Activated CD4-positive, alpha-beta T cell treated with anti-CD3 and anti-CD28 coated beads for 36 hours (primary cell): ENCODE data around the gene ZNF763. TPM values are rescaled to one million over a fixed set of nuclear protein-coding genes. Genes with fewer than 3 reads are reported as not detected.
"Not testable (repeated sequence)": the region's sequence is repeated elsewhere in the genome, so short reads cannot be mapped to it uniquely, and the experiment has no call there.

Experiments
- ATAC-seq: fragments of 200-7000 bp; cut with Tn5 transposase; one replicate; pipeline ENCODE4 v1.10.0; 2021; ENCODE audit warnings: mild to moderate bottlenecking, moderate library complexity
- CTCF ChIA-PET: fragments of 350-600 bp; sonication (Branson Sonifier 250); formaldehyde crosslinking; loops from one replicate; lab custom pipeline; 2021; ENCODE audit warnings: antibody characterized with exemption; lab: Charles Lee
- POLR2A ChIA-PET: fragments of 350-600 bp; sonication (Branson Sonifier 250); formaldehyde crosslinking; loops from one replicate; lab custom pipeline; 2021; ENCODE audit warnings: antibody characterized with exemption, inconsistent platforms; lab: Charles Lee
- DNase-seq: peaks from one replicate; pipeline ENCODE4 v3.0.0-alpha.2; 2020
- H3K27ac Mint-ChIP-seq: one replicate; pipeline ENCODE4 v1.8.0; 2021; ENCODE audit warnings: mixed read lengths
- H3K27me3 Mint-ChIP-seq: one replicate; pipeline ENCODE4 v1.8.0; 2021; ENCODE audit warnings: mixed read lengths
- H3K36me3 Mint-ChIP-seq: one replicate; pipeline ENCODE4 v1.8.0; 2021; ENCODE audit warnings: low read depth, mixed read lengths
- H3K4me1 Mint-ChIP-seq: one replicate; pipeline ENCODE4 v1.8.0; 2021; ENCODE audit warnings: mixed read lengths
- H3K4me3 Mint-ChIP-seq: one replicate; pipeline ENCODE4 v1.8.0; 2021; ENCODE audit warnings: mild to moderate bottlenecking, moderate library complexity, mixed read lengths
- H3K9me3 Mint-ChIP-seq: one replicate; pipeline ENCODE4 v1.8.0; 2021; ENCODE audit warnings: low read depth, mixed read lengths
- intact Hi-C, 2 experiments: fragments of 100-400 bp; cut with DNase I in 1 of 2; cut with micrococcal nuclease in 1 of 2; formaldehyde crosslinking; loops; one replicate each; pipeline versions ENCODE4 v1.14.2 to v1.15.1; 2022 to 2024; cut with DNase I, micrococcal nuclease
- total RNA-seq, 2 experiments: library from RNA; stranded (reverse); gene quantifications; one replicate each; pipeline ENCODE4 v1.2.3, GENCODE V29; 2021

The ZNF763 gene
- total RNA-seq, 2 experiments from 2014 or later: 1.1 to 1.2 TPM

- Mint-ChIP-seq H3K27me3 (no peaks in the 10 kb centered on the region), H3K4me1 (no peaks in the 10 kb centered on the region), H3K9me3 (peaks cover 56% of the 10 kb centered on the region), H3K36me3 (peaks cover 90% of the 10 kb centered on the region), H3K27ac (no peak overlapping the region), H3K4me3 (no peak overlapping the region)
- DNase-seq: no peak
- CTCF ChIA-PET: interaction anchor here (2.3 kb wide), 1 partner anchor 18 kb away, joined by 11 read pairs; the partner anchor contains the start of gene ZNF700
- intact Hi-C loops: loop anchor here in 1 of 2 experiments (10.0 kb wide), 2 partner anchors 157 to 583 kb away; no protein-coding TSS in a partner anchor
- no peak for ATAC-seq
- POLR2A ChIA-PET: no interaction called here
These were observed 22.6 kb upstream of the ZNF763 start for GRCh38 chr19:11942008-11942842.

- peaks cover 60% of the 10 kb centered on the region for H3K9me3 Mint-ChIP-seq
These were observed 22.1 kb upstream of the ZNF763 start for GRCh38 chr19:11942843-11943108.

GRCh38 chr19:11944656-11945055, 20.2 kb upstream of the ZNF763 start:
- Mint-ChIP-seq H3K4me1 (no peaks in the 10 kb centered on the region), H3K9me3 (peaks cover 67% of the 10 kb centered on the region), H3K4me3 (no peak overlapping the region), H3K27ac (no peak overlapping the region), H3K27me3 (no peaks in the 10 kb centered on the region), H3K36me3 (peaks cover 97% of the 10 kb centered on the region)
- POLR2A ChIA-PET: no interaction called here
- intact Hi-C loops: loop anchor here in 1 of 2 experiments (10.0 kb wide), 2 partner anchors 160 to 580 kb away; no protein-coding TSS in a partner anchor
- CTCF ChIA-PET: interaction anchor here (0.6 to 2.3 kb wide), 4 partner anchors 10 to 21 kb away, joined by 3 to 5 read pairs (median 3); no protein-coding TSS in a partner anchor
- DNase-seq (no peak), ATAC-seq (no peak)

More at GRCh38 chr19:11942843-11943108, 22.1 kb upstream of the ZNF763 start:
- no peaks in the 10 kb centered on the region for H3K27me3 Mint-ChIP-seq
- POLR2A ChIA-PET: no interaction called here
- intact Hi-C loops: loop anchor here in 1 of 2 experiments (10.0 kb wide), 2 partner anchors 158 to 582 kb away; no protein-coding TSS in a partner anchor
- CTCF ChIA-PET: interaction anchor here (2.3 kb wide), 1 partner anchor 19 kb away, joined by 11 read pairs; the partner anchor contains the start of gene ZNF700
- no peak overlapping the region for H3K4me3 Mint-ChIP-seq
- no peak overlapping the region for H3K27ac Mint-ChIP-seq
- H3K36me3 Mint-ChIP-seq: peaks cover 93% of the 10 kb centered on the region
- H3K4me1 Mint-ChIP-seq: no peaks in the 10 kb centered on the region
- DNase-seq (no peak), ATAC-seq (no peak)

GRCh38 chr19:11948646-11949045, 16.2 kb upstream of the ZNF763 start:
- Mint-ChIP-seq H3K36me3 (peaks cover 91% of the 10 kb centered on the region), H3K27ac (no peak overlapping the region), H3K27me3 (no peaks in the 10 kb centered on the region), H3K4me3 (no peak overlapping the region), H3K9me3 (peaks cover 68% of the 10 kb centered on the region), H3K4me1 (no peaks in the 10 kb centered on the region)
- ATAC-seq (no peak), DNase-seq (no peak)
- POLR2A ChIA-PET: no interaction called here
- CTCF ChIA-PET: no interaction called here
- intact Hi-C loops: loop anchor here in 1 of 2 experiments (10.0 kb wide), 2 partner anchors 164 to 576 kb away; no protein-coding TSS in a partner anchor

GRCh38 chr19:11949201-11949600, 15.6 kb upstream of the ZNF763 start:
- DNase-seq (no peak), ATAC-seq (no peak)
- H3K9me3 Mint-ChIP-seq: peaks cover 67% of the 10 kb centered on the region
- no peak overlapping the region for H3K27ac Mint-ChIP-seq
- ChIA-PET POLR2A (no interaction called here), CTCF (no interaction called here)
- intact Hi-C loops: loop anchor here in 1 of 2 experiments (10.0 kb wide), 2 partner anchors 164 to 576 kb away; no protein-coding TSS in a partner anchor
- no peak overlapping the region for H3K4me3 Mint-ChIP-seq
- no peaks in the 10 kb centered on the region for H3K27me3 Mint-ChIP-seq
- no peaks in the 10 kb centered on the region for H3K4me1 Mint-ChIP-seq
- H3K36me3 Mint-ChIP-seq: peaks cover 89% of the 10 kb centered on the region

GRCh38 chr19:11949614-11950080, 15.2 kb upstream of the ZNF763 start:
- ATAC-seq, CTCF ChIA-PET, H3K27me3 Mint-ChIP-seq, H3K27ac Mint-ChIP-seq, H3K4me1 Mint-ChIP-seq, POLR2A ChIA-PET, DNase-seq: not testable (repeated sequence)
- Mint-ChIP-seq H3K36me3 (peaks cover 86% of the 10 kb centered on the region), H3K9me3 (peaks cover 64% of the 10 kb centered on the region), H3K4me3 (peak overlapping the region; percentile 31)
- intact Hi-C loops: loop anchor here in 1 of 2 experiments (10.0 kb wide), 2 partner anchors 165 to 575 kb away; no protein-coding TSS in a partner anchor

GRCh38 chr19:11950312-11950711, 14.5 kb upstream of the ZNF763 start:
- Mint-ChIP-seq H3K27me3 (no peaks in the 10 kb centered on the region), H3K9me3 (peaks cover 63% of the 10 kb centered on the region)

GRCh38 chr19:11963566-11964355, 1.1 kb upstream of the ZNF763 start:
- Mint-ChIP-seq H3K27me3 (no peaks in the 10 kb centered on the region), H3K36me3 (no peaks in the 10 kb centered on the region), H3K4me1 (peaks cover 20% of the 10 kb centered on the region), H3K9me3 (no peaks in the 10 kb centered on the region), H3K27ac (peak overlapping the region; percentile 67), H3K4me3 (peak overlapping the region; percentile 84)
- CTCF ChIA-PET: interaction anchor here (0.6 to 3.5 kb wide), 24 partner anchors 10 to 510 kb away, joined by 3 to 40 read pairs (median 5); partner anchors contain the start of genes ZNF433, ZNF491, ZNF700 and ZNF878
- intact Hi-C loops: loop anchor here (1.0 kb wide), 9 partner anchors 25 to 178 kb away; partner anchors contain the start of genes ZNF700 (in 2 of the 2), ZNF20 (in 1 of the 2), ZNF491 (in 1 of the 2) and ZNF878 (in 1 of the 2)
- peak; percentile 86 for DNase-seq
- peak; percentile 51 for ATAC-seq
- POLR2A ChIA-PET: no interaction called here

More at GRCh38 chr19:11950312-11950711, 14.5 kb upstream of the ZNF763 start:
- ATAC-seq (no peak), DNase-seq (no peak)
- intact Hi-C loops: no loop called here
- Mint-ChIP-seq H3K27ac (no peak overlapping the region), H3K4me3 (no peak overlapping the region), H3K36me3 (peaks cover 82% of the 10 kb centered on the region), H3K4me1 (no peaks in the 10 kb centered on the region)
- CTCF ChIA-PET: no interaction called here
- POLR2A ChIA-PET: no interaction called here

GRCh38 chr19:11964496-11964857, 363 bp upstream of the ZNF763 start:
- Mint-ChIP-seq H3K4me1 (peaks cover 20% of the 10 kb centered on the region), H3K36me3 (no peaks in the 10 kb centered on the region), H3K27ac (peak overlapping the region; percentile 67), H3K27me3 (no peaks in the 10 kb centered on the region), H3K4me3 (peak overlapping the region; percentile 84), H3K9me3 (no peaks in the 10 kb centered on the region)
- ATAC-seq: peak; percentile 34
- CTCF ChIA-PET: interaction anchor here (0.6 to 3.5 kb wide), 19 partner anchors 10 to 509 kb away, joined by 3 to 40 read pairs (median 4); partner anchors contain the start of genes ZNF20, ZNF433, ZNF491 and ZNF700
- DNase-seq: no peak
- intact Hi-C loops: loop anchor here (1.0 kb wide), 9 partner anchors 24 to 177 kb away; partner anchors contain the start of genes ZNF700 (in 2 of the 2), ZNF20 (in 1 of the 2), ZNF491 (in 1 of the 2) and ZNF878 (in 1 of the 2)
- POLR2A ChIA-PET: interaction anchor here (0.5 kb wide), 1 partner anchor 25 kb away, joined by 3 read pairs; no protein-coding TSS in a partner anchor

GRCh38 chr19:11970174-11970573, 5.3 kb downstream of the ZNF763 start:
- peaks cover 6% of the 10 kb centered on the region for H3K4me1 Mint-ChIP-seq
- H3K4me3 Mint-ChIP-seq: no peak overlapping the region
- intact Hi-C loops: no loop called here
- peaks cover 4% of the 10 kb centered on the region for H3K9me3 Mint-ChIP-seq
- ChIA-PET POLR2A (no interaction called here), CTCF (interaction anchor here (0.7 to 1.3 kb wide), 2 partner anchors 15 to 172 kb away, joined by 3 read pairs; partner anchors contain the start of gene ZNF491)
- H3K36me3 Mint-ChIP-seq: peaks cover 3% of the 10 kb centered on the region
- no peak for ATAC-seq
- no peak overlapping the region for H3K27ac Mint-ChIP-seq
- no peak for DNase-seq
- H3K27me3 Mint-ChIP-seq: no peaks in the 10 kb centered on the region
